HepG2 (cell line): ENCODE results near the gene PXT1. TPM values are rescaled to one million over a fixed set of nuclear protein-coding genes. Genes with fewer than 3 reads are reported as not detected.

ENCODE experiments used
- ARID2 ChIP-seq: sonication (generic); formaldehyde crosslinking; IDR thresholded peaks from 2 replicates; pipeline ENCODE4 v1.8.1; 2022; ENCODE audit warnings: mild to moderate bottlenecking, missing genetic modification reagents, borderline replicate concordance
- ATF4 ChIP-seq, 2 experiments: fragments of 450-650 bp in 1 of 2; sonication (generic) in 1 of 2; formaldehyde crosslinking; IDR thresholded peaks; 2 replicates each; pipeline versions ENCODE4 v1.5.0 to v1.8.0; 2020 to 2022; ENCODE audit warnings: mild to moderate bottlenecking in 1 of 2, missing genetic modification reagents in 1 of 2
- EZH2 ChIP-seq: conservative IDR thresholded peaks from 2 replicates; pipeline ENCODE4 v1.6.1; 2012; ENCODE audit warnings: mild to moderate bottlenecking, low read depth, low read length, moderate library complexity
- FOXP1 ChIP-seq, 2 experiments: fragments of 450-650 bp in 1 of 2; IDR thresholded peaks; 2 replicates each; pipeline ENCODE4 v1.6.1; 2017 to 2018; ENCODE audit warnings: antibody characterized with exemption in 1 of 2
- FOXP4 ChIP-seq: sonication (generic); formaldehyde crosslinking; IDR thresholded peaks from 2 replicates; pipeline ENCODE4 v1.4.0; 2020; ENCODE audit warnings: missing genetic modification reagents
- GATA4 ChIP-seq: sonication (generic); IDR thresholded peaks from 2 replicates; pipeline ENCODE4 v1.6.1; 2016; ENCODE audit warnings: antibody characterized with exemption, low read depth, borderline replicate concordance
- HNRNPUL1 ChIP-seq: fragments of 200-400 bp; formaldehyde crosslinking; IDR thresholded peaks from 2 replicates; pipeline ENCODE4 v1.6.1; 2017; ENCODE audit warnings: low read depth, mild to moderate bottlenecking, low read length, moderate library complexity
- MXD3 ChIP-seq: IDR thresholded peaks from 2 replicates; pipeline ENCODE4 v1.6.1; 2016; ENCODE audit warnings: mild to moderate bottlenecking, missing biosample characterization, missing genetic modification reagents
- NFAT5 ChIP-seq: sonication (generic); formaldehyde crosslinking; IDR thresholded peaks from 2 replicates; pipeline ENCODE4 v1.4.0; 2020; ENCODE audit warnings: missing genetic modification reagents
- RFXAP ChIP-seq: sonication (generic); formaldehyde crosslinking; IDR thresholded peaks from 2 replicates; pipeline ENCODE4 v1.4.0; 2020; ENCODE audit warnings: missing genetic modification reagents, borderline replicate concordance
- TCF12 ChIP-seq, 2 experiments: fragments of 450-650 bp in 1 of 2; sonication (generic) in 1 of 2; formaldehyde crosslinking in 1 of 2; IDR thresholded peaks; 2 replicates each; pipeline versions ENCODE4 v1.6.1 to v1.8.0; 2017 to 2022; ENCODE audit warnings: antibody characterized with exemption in 1 of 2, mild to moderate bottlenecking in 1 of 2, missing genetic modification reagents in 1 of 2, moderate library complexity in 1 of 2
- ZFP41 ChIP-seq: sonication (generic); formaldehyde crosslinking; IDR thresholded peaks from 2 replicates; pipeline ENCODE4 v1.4.0; 2020; ENCODE audit warnings: mild to moderate bottlenecking, missing genetic modification reagents, borderline replicate concordance
- ZNF383 ChIP-seq: sonication (generic); formaldehyde crosslinking; IDR thresholded peaks from 2 replicates; pipeline ENCODE4 v1.4.0; 2020; ENCODE audit warnings: missing genetic modification reagents, mild to moderate bottlenecking, borderline replicate concordance
- ZNF496 ChIP-seq: sonication (generic); formaldehyde crosslinking; IDR thresholded peaks from 2 replicates; pipeline ENCODE4 v1.8.1; 2023; ENCODE audit warnings: mild to moderate bottlenecking, moderate library complexity, missing genetic modification reagents; ENCODE audit not compliant: insufficient replicate concordance
- ZNF616 ChIP-seq: sonication (generic); formaldehyde crosslinking; IDR thresholded peaks from 2 replicates; pipeline ENCODE4 v1.5.0; 2020; ENCODE audit warnings: low read depth, mild to moderate bottlenecking, missing genetic modification reagents
- ZNF816 ChIP-seq: sonication (generic); formaldehyde crosslinking; IDR thresholded peaks from 2 replicates; pipeline ENCODE4 v1.8.0; 2022; ENCODE audit warnings: missing genetic modification reagents, mild to moderate bottlenecking, borderline replicate concordance
- polyA plus RNA-seq, 8 experiments: library from polyadenylated mRNA; depleted of rRNA in 3 of 8; stranded (reverse) in 7 of 8; unstranded in 1 of 8; fragments of >200 nt; fragmentation: Illumina TruSeq in 4 of 8; extraction: Trizol in 4 of 8; gene quantifications; 2 replicates each; pipeline versions ENCODE4 v1.2.1 to v1.2.3, GENCODE V29; 2011 to 2016; ENCODE audit warnings: low read depth in 4 of 8, missing spikeins in 1 of 8, mixed read lengths in 1 of 8; ENCODE audit not compliant: insufficient read depth in 1 of 8
- total RNA-seq, 5 experiments: library from RNA; depleted of rRNA; stranded (reverse); fragments of >200 nt; fragmentation: Illumina TruSeq; extraction: Trizol; gene quantifications; 2 replicates each; pipeline ENCODE4 v1.2.3, GENCODE V29; 2016; ENCODE audit warnings: low read depth in 1 of 5
- TF ChIP-seq, protein P1 (sequence below), 2 experiments: sonication (generic) in 1 of 2; formaldehyde crosslinking in 1 of 2; IDR thresholded peaks; 2 replicates each; pipeline versions ENCODE4 v1.5.1 to v1.6.1; 2011 to 2020; ENCODE audit warnings: borderline replicate concordance in 1 of 2, low read depth in 1 of 2, low read length in 1 of 2, mild to moderate bottlenecking in 1 of 2, missing genetic modification reagents in 1 of 2, moderate library complexity in 1 of 2

PXT1 gene
- total and polyA plus RNA-seq, 2 of the 13 experiments (the other 11 are each of a cell fraction or from before 2014, with no cell fraction given): 0.04 TPM; not detected in 1

DNA sequence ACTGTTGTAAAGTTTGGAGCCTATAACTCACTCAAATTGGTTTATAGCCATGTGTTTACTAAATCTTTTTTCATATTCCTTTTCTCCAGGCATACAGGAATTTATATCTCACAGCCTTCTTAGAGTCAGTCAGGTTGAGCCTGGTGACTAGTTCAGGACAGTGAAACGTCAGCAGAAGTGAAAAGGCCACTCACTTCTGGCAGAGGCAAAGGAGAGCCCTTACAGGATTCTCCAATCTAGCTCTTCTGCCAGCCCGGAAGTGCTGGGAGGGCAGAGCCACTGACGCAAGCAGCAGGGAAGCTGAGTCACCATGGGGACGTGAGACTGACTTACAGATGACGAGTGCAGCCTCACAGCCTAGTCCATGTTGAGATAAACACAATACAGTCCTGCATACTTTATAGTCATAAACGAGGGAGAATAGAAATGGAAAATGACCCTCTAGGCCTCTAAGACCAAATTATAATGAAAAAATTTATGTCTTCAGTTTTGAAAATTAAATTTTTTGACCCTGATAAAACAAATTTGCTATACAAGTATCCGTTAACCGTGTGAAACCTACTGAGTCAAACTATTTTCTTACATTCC, 1.3 kb downstream of the PXT1 start (continued):
- TF ChIP-seq ATF4 (CRISPR knock-in tag; IDR thresholded peaks at IDR 0.05) (peak in 1 of 2 experiments; percentile 97; a peak in 2 of 4 replicates), ZFP41 (no peak), HNRNPUL1 (no peak), NFAT5 (CRISPR knock-in tag) (no peak), EZH2 (no peak), MXD3 (CRISPR knock-in tag) (no peak), GATA4 (no peak), ZNF496 (CRISPR knock-in tag) (no peak), ZNF816 (CRISPR knock-in tag) (no peak), RFXAP (CRISPR knock-in tag) (no peak), FOXP4 (CRISPR knock-in tag) (0 out of 2 replicates have a peak, but pooled peaks have one; percentile 33), ZNF383 (CRISPR knock-in tag) (no peak), FOXP1 (IDR thresholded peaks at IDR 0.05) (no peak), FOXP1 (CRISPR knock-in tag; IDR thresholded peaks at IDR 0.05) (no peak), ARID2 (CRISPR knock-in tag) (no peak), TCF12 (IDR thresholded peaks at IDR 0.05) (no peak), TCF12 (CRISPR knock-in tag; IDR thresholded peaks at IDR 0.05) (no peak), ZNF616 (CRISPR knock-in tag) (no peak)
- TF ChIP-seq, protein P1, sequence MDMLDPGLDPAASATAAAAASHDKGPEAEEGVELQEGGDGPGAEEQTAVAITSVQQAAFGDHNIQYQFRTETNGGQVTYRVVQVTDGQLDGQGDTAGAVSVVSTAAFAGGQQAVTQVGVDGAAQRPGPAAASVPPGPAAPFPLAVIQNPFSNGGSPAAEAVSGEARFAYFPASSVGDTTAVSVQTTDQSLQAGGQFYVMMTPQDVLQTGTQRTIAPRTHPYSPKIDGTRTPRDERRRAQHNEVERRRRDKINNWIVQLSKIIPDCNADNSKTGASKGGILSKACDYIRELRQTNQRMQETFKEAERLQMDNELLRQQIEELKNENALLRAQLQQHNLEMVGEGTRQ (IDR thresholded peaks at IDR 0.05; ENCODE audit: low read depth, low read length): no peak
- TF ChIP-seq, protein P1 (CRISPR knock-in tag; IDR thresholded peaks at IDR 0.05; ENCODE audit: borderline replicate concordance): no peak
